ENCODE results near the gene CAMTA1.

GRCh38 chr1:7097938-7098592 is 312.8 kb downstream of the CAMTA1 start:
- TF ChIP-seq POLR2A (IDR thresholded peaks at IDR 0.05): no peak
- TF ChIP-seq, protein P1, sequence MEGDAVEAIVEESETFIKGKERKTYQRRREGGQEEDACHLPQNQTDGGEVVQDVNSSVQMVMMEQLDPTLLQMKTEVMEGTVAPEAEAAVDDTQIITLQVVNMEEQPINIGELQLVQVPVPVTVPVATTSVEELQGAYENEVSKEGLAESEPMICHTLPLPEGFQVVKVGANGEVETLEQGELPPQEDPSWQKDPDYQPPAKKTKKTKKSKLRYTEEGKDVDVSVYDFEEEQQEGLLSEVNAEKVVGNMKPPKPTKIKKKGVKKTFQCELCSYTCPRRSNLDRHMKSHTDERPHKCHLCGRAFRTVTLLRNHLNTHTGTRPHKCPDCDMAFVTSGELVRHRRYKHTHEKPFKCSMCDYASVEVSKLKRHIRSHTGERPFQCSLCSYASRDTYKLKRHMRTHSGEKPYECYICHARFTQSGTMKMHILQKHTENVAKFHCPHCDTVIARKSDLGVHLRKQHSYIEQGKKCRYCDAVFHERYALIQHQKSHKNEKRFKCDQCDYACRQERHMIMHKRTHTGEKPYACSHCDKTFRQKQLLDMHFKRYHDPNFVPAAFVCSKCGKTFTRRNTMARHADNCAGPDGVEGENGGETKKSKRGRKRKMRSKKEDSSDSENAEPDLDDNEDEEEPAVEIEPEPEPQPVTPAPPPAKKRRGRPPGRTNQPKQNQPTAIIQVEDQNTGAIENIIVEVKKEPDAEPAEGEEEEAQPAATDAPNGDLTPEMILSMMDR (IDR thresholded peaks at IDR 0.05): no peak
- no peak for TF ChIP-seq POLR2AphosphoS5 (IDR thresholded peaks at IDR 0.05)
- no peak for TF ChIP-seq EP300 (IDR thresholded peaks at IDR 0.05)
